CD4-positive, alpha-beta T cell treated with Interleukin-10 for 1 hour (primary cell): Measurements from ENCODE around the gene SH3TC2.

Experiments used
- DNase-seq: peaks from one replicate; pipeline ENCODE4 v3.0.0-alpha.2; 2020

SH3TC2 gene

GRCh38 chr5:148967783-148968182, 95.1 kb downstream of the SH3TC2 start:
- DNase-seq: no peak

GRCh38 chr5:148966938-148967337, 95.9 kb downstream of the SH3TC2 start:
- DNase-seq: no peak

DNA sequence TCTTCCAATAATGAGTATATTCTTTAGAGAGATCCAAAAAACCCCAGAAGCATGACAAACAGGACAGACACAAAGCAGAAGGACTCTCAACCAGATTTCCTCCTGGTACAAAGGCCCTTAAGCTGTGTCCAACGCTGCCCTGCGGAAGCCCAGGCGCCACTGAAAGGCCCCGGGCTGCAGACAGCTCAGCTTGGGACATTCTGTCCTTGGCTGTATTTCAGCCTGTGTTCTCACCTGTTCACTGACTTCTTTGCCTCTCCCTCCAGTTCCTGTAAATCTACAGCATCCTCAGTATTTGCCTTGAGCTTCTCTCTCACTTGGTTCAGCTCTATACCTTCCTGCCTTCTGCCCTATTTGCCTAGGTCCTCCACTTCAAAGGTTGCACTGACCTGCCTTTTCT, 96.5 kb downstream of the SH3TC2 start:
- DNase-seq: no peak

GRCh38 chr5:148965511-148966265, 97.2 kb downstream of the SH3TC2 start:
- DNase-seq: no peak

DNA sequence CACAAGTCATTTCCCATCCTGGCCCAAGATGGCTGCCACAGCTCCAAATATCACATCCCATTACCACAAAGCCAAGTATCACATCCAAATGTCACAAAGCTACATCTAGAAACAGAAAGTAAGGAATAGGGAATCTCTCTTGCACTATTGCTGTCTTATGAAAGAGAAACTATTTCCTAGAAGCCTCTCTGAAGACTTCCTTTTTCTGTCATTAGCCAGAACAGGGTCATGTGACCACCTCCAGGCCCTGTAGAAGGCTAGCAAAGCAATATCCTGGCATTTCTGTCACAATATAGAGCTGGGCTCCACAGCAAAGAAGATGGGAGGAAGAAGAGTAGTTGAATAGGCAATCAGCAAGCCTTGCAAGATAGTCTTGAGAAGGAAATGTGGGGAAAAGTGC, 99.2 kb downstream of the SH3TC2 start:
- peak; percentile 4 for DNase-seq

DNA sequence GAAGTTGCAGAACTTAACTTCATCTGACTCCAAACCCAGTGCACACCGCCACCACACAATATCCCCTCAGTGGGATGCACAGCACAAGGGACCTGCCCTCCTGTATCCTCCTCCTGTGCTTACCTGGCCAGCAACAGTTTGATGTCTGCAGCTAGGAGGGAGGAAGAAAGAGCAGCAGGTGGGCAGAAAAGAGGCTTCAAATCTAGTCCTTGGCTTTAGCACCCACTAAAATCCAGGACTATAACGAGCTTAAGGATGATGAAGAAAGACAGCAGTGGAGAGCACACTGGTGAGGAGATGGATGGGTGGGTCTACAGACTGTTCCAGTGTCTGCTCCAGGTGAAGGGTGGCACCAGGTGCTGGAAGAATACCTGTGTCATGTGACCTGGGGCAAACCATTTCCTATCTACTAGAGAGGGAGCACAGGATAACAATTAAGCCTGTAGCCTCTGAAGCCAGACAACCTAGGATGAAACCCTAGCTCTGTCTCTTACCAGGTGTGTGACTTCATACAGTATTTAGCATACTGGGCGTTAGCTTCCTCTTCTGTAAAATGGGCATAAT, 100.0 kb downstream of the SH3TC2 start:
- DNase-seq: no peak

DNA sequence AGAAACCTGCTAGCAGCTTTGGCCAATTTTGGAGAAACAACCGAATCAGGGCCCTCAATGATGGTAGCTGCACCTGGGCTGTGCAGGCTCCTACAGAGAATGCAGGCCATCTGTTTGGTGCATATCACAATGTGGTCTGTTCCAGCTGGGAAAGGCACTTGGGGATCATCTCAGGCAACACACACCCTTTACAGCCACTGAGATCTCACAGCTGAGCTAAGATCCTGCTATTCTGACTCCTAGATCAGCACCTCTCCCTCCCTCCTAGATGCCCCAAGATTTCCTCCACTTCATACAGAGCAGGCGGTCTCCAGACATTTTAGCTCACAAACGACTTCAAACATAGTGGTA, 100.7 kb downstream of the SH3TC2 start:
- DNase-seq: no peak

GRCh38 chr5:148961261-148962199, 101.3 kb downstream of the SH3TC2 start:
- DNase-seq: no peak

- no peak for DNase-seq
Observed at GRCh38 chr5:148960070-148960769, 102.6 kb downstream of the SH3TC2 start.

- peak; percentile 63 for DNase-seq
Observed at GRCh38 chr5:148957591-148958202, 105.2 kb downstream of the SH3TC2 start.

GRCh38 chr5:148956477-148957385, 106.1 kb downstream of the SH3TC2 start:
- no peak for DNase-seq
